ENCODE data around the gene PLEKHG4. TPM values are rescaled to one million over a fixed set of nuclear protein-coding genes. Genes with fewer than 3 reads are reported as not detected.

The PLEKHG4 gene
- total RNA-seq, 2 donors from 2014 or later = 7.7 to 57.8 TPM

- no peak overlapping the region for H3K27ac ChIP-seq
- no peaks in the 10 kb centered on the region for H3K9me3 ChIP-seq
- no peak for DNase-seq (ENCODE audit: low spot score)
- H3K4me1 ChIP-seq (replicated peaks) = peaks cover 8% of the 10 kb centered on the region
- no peaks in the 10 kb centered on the region for H3K36me3 ChIP-seq
- WGBS = 97% methylated on average over 13 of the region's 13 CpGs
- intact Hi-C loops (cut with DNase I) = no loop called here
- H3K27me3 ChIP-seq (replicated peaks; ENCODE audit: insufficient read depth) = no peaks in the 10 kb centered on the region
- no peak overlapping the region for H3K4me3 ChIP-seq
- TF ChIP-seq, protein P1, sequence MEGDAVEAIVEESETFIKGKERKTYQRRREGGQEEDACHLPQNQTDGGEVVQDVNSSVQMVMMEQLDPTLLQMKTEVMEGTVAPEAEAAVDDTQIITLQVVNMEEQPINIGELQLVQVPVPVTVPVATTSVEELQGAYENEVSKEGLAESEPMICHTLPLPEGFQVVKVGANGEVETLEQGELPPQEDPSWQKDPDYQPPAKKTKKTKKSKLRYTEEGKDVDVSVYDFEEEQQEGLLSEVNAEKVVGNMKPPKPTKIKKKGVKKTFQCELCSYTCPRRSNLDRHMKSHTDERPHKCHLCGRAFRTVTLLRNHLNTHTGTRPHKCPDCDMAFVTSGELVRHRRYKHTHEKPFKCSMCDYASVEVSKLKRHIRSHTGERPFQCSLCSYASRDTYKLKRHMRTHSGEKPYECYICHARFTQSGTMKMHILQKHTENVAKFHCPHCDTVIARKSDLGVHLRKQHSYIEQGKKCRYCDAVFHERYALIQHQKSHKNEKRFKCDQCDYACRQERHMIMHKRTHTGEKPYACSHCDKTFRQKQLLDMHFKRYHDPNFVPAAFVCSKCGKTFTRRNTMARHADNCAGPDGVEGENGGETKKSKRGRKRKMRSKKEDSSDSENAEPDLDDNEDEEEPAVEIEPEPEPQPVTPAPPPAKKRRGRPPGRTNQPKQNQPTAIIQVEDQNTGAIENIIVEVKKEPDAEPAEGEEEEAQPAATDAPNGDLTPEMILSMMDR (IDR thresholded peaks at IDR 0.05) = no peak
Observed at GRCh38 chr16:67305216-67306071, 26.1 kb downstream of the PLEKHG4 start.

DNA sequence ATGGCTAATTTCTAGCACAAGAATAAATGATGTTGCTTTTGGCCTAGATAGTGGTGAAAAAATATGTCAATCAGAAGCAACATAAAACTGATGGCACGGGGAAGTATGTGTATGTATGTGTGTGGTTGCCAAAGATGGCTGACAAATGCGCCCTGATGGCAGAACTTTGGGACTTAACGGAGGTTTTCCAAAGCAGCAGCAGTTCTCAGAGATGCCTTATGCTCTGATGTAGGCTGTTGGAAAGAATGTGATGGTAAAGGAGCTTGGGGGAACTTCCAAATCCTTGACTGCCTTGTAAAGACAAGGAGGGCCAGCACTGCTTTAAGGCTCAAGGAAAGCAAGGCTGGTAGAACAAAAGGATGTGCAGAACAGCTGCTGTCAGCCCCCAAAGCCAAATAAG is 31.2 kb downstream of the PLEKHG4 start:
- no peak overlapping the region for H3K4me3 ChIP-seq
- H3K27ac ChIP-seq = no peak overlapping the region
- no peaks in the 10 kb centered on the region for H3K4me1 ChIP-seq (replicated peaks)
- TF ChIP-seq, protein P1 (IDR thresholded peaks at IDR 0.05) = no peak
- TF ChIP-seq POLR2AphosphoS5 (IDR thresholded peaks at IDR 0.05) (no peak), POLR2A (IDR thresholded peaks at IDR 0.05) (no peak)
- H3K9me3 ChIP-seq = no peaks in the 10 kb centered on the region
- H3K27me3 ChIP-seq (replicated peaks; ENCODE audit: insufficient read depth) = no peaks in the 10 kb centered on the region
- H3K36me3 ChIP-seq = no peaks in the 10 kb centered on the region
- intact Hi-C loops (cut with DNase I) = no loop called here
- WGBS = 89% methylated on average over 3 of the region's 3 CpGs
- no peak for DNase-seq (ENCODE audit: low spot score)

DNA sequence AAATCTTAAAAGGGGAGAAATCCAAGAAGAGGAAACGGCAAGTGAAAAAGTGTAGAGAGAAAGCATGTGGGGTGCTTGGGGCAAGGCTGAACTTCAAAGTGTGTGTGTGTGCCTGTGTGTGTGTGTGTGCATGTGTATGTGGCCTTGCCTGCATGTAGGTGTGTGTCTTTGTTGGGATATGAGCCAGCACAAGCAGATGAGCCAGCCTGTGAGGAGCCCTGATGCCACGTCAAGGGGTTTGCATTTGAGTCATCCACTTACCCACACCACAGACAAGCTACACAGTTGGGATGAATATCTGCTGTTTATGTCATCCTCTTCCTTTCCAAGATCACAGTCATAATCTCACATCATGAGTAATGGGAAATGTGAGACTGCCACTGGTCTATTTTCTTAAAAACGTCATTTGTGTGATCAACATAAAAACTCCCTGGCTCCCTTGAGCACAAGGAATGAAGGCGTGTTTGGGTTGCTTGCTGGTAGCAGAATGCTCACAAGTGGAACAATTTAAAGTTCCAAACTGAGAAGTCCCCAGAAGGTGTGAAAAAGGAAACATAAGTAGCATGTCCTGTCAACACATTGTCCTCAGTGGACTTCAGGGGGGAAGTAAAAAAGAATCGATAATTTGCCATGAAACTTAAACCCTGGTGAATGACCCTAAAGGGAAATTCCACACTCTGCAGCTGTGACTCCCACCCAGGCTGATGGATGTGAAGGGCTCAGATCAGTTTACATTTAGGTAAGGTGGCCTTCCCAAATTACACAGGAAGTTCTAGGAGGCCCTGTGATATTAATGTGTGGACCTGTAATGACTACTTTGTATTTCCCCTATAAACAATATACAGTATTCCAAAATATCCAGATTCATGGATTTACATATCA is 32.5 kb downstream of the PLEKHG4 start:
- H3K36me3 ChIP-seq = no peaks in the 10 kb centered on the region
- no peak for DNase-seq (ENCODE audit: low spot score)
- WGBS = 48% methylated on average over 5 of the region's 5 CpGs
- H3K4me3 ChIP-seq = no peak overlapping the region
- no peaks in the 10 kb centered on the region for H3K9me3 ChIP-seq
- H3K4me1 ChIP-seq (replicated peaks) = no peaks in the 10 kb centered on the region
- intact Hi-C loops (cut with DNase I) = no loop called here
- TF ChIP-seq POLR2AphosphoS5 (IDR thresholded peaks at IDR 0.05) (peak; percentile 6), POLR2A (IDR thresholded peaks at IDR 0.05) (no peak)
- H3K27me3 ChIP-seq (replicated peaks; ENCODE audit: insufficient read depth) = no peaks in the 10 kb centered on the region
- no peak overlapping the region for H3K27ac ChIP-seq

- Histone ChIP-seq H3K9me3 (no peaks in the 10 kb centered on the region), H3K27ac (no peak overlapping the region), H3K36me3 (no peaks in the 10 kb centered on the region), H3K4me1 (replicated peaks) (no peaks in the 10 kb centered on the region), H3K27me3 (replicated peaks; ENCODE audit: insufficient read depth) (no peaks in the 10 kb centered on the region), H3K4me3 (no peak overlapping the region)
- TF ChIP-seq POLR2A (IDR thresholded peaks at IDR 0.05) (no peak), POLR2AphosphoS5 (IDR thresholded peaks at IDR 0.05) (no peak)
- TF ChIP-seq, protein P1 (IDR thresholded peaks at IDR 0.05) = no peak
- DNase-seq (ENCODE audit: low spot score) = no peak
- intact Hi-C loops (cut with DNase I) = no loop called here
Observed at GRCh38 chr16:67312719-67313118, 33.4 kb downstream of the PLEKHG4 start.

GRCh38 chr16:67317853-67318252 is 38.5 kb downstream of the PLEKHG4 start:
- Histone ChIP-seq H3K4me1 (replicated peaks) (no peaks in the 10 kb centered on the region), H3K4me3 (no peak overlapping the region), H3K9me3 (no peaks in the 10 kb centered on the region), H3K27me3 (replicated peaks; ENCODE audit: insufficient read depth) (no peaks in the 10 kb centered on the region), H3K36me3 (no peaks in the 10 kb centered on the region), H3K27ac (no peak overlapping the region)
- DNase-seq (ENCODE audit: low spot score) = no peak
- intact Hi-C loops (cut with DNase I) = no loop called here
- TF ChIP-seq POLR2A (IDR thresholded peaks at IDR 0.05) = no peak
- TF ChIP-seq, protein P1 (IDR thresholded peaks at IDR 0.05) = no peak
- no peak for TF ChIP-seq POLR2AphosphoS5 (IDR thresholded peaks at IDR 0.05)
